Stomach (tissue), 4 donors: ENCODE results near the gene RPS6KA1.
"Not testable (repeated sequence)": the region's sequence is repeated elsewhere in the genome, so short reads cannot be mapped to it uniquely, and the experiment has no call there.

Experiments used
- POLR2AphosphoS5 ChIP-seq, 3 donors: sonication (generic); formaldehyde crosslinking; IDR thresholded peaks; one replicate each; pipeline ENCODE4 v1.6.1; 2016; ENCODE audit warnings: antibody characterized with exemption in 3 of 3
- TF ChIP-seq, protein P1 (sequence below), 7 experiments: fragments of 450-650 bp in 4 of 7; fragments of 200-600 bp in 3 of 7; sonication (generic) in 3 of 7; IDR thresholded peaks; one replicate each; pipeline ENCODE4 v1.5.1; 2016 to 2019; ENCODE audit warnings: antibody characterized with exemption in 7 of 7, control low read depth in 2 of 7, mild to moderate bottlenecking in 1 of 7

DNA sequence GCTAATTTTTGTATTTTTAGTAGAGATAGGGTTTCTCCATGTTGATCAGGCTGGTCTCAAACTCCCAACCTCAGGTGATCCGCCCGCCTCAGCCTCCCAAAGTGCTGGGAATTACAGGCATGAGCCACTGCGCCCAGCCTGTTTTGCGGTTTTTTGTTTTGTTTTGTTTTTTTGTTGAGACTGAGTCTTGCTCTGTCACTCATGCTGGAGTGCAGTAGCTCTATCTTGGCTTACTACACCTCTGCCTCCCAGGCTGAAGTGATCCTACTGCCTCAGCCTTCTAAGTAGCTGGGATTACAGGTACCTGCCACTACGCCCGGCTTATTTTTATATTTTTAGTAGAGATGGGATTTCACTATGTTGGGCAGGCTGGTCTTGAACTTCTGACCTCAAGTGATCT is 65.0 kb downstream of the RPS6KA1 start:
- TF ChIP-seq POLR2AphosphoS5 (IDR thresholded peaks at IDR 0.05) = not testable (repeated sequence)
- TF ChIP-seq, protein P1, sequence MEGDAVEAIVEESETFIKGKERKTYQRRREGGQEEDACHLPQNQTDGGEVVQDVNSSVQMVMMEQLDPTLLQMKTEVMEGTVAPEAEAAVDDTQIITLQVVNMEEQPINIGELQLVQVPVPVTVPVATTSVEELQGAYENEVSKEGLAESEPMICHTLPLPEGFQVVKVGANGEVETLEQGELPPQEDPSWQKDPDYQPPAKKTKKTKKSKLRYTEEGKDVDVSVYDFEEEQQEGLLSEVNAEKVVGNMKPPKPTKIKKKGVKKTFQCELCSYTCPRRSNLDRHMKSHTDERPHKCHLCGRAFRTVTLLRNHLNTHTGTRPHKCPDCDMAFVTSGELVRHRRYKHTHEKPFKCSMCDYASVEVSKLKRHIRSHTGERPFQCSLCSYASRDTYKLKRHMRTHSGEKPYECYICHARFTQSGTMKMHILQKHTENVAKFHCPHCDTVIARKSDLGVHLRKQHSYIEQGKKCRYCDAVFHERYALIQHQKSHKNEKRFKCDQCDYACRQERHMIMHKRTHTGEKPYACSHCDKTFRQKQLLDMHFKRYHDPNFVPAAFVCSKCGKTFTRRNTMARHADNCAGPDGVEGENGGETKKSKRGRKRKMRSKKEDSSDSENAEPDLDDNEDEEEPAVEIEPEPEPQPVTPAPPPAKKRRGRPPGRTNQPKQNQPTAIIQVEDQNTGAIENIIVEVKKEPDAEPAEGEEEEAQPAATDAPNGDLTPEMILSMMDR (IDR thresholded peaks at IDR 0.05) = not testable (repeated sequence)
